ENCODE results near the gene ANKLE2. TPM values are rescaled to one million over a fixed set of nuclear protein-coding genes. Genes with fewer than 3 reads are reported as not detected.

The ANKLE2 gene
- total and polyA plus RNA-seq, 2 of the 8 experiments (the other 6 are each of a cell fraction or from before 2014, with no cell fraction given) = 41.0 to 64.9 TPM

DNA sequence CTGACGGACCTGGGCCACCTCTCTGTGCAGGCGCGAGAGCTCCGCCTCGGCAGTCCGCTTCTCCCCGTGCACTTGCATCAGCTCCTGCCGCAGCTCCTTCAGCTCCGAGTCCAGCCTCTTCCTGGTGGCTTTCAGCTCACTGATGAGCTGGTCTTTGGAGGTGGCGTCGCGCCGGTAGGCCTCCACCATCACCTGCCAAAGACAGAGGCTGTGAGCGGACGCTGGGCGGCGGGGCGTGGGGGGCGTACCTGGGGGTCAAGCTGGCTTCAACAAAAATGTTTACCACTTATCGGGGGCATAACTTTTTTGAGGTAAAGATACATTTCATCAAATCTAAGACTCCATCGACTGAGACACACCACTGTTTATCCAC, 27.5 kb upstream of the ANKLE2 start:
- H3K4me1 ChIP-seq (replicated peaks in 1 of 4; ENCODE audit: control insufficient read depth in 3 of 4, insufficient read depth in 4 of 4, low read length in 3 of 4) = no peaks in the 10 kb centered on the region
- no peak overlapping the region for H2AK5ac ChIP-seq (ENCODE audit: low read depth, low read length)
- H4K20me1 ChIP-seq (replicated peaks in 1 of 2; ENCODE audit: control insufficient read depth in 1 of 2, insufficient read depth in 2 of 2, low read length in 2 of 2) = peaks cover 0 to 14% of the 10 kb centered on the region in 2 experiments
- no peaks in the 10 kb centered on the region for H3K79me2 ChIP-seq (ENCODE audit: control insufficient read depth in 1 of 2, insufficient read depth in 2 of 2, low read length in 2 of 2)
- H3K14ac ChIP-seq (ENCODE audit: insufficient read length) = no peak overlapping the region
- no peak overlapping the region for H3K9ac ChIP-seq (replicated peaks in 1 of 4; ENCODE audit: extremely low read depth in 1 of 4, low read depth in 3 of 4, low read length in 3 of 4)
- H3K79me1 ChIP-seq (ENCODE audit: low read depth, low read length) = peaks cover 7% of the 10 kb centered on the region; the same call in 1 of the 2 replicates
- H3K4me2 ChIP-seq (ENCODE audit: insufficient read depth in 1 of 2, low read depth in 2 of 2, low read length in 2 of 2) = no peak overlapping the region
- H3K9me3 ChIP-seq (ENCODE audit: insufficient read depth in 2 of 2, low read depth in 1 of 2, low read length in 1 of 2) = no peaks in the 10 kb centered on the region
- H3K18ac ChIP-seq (ENCODE audit: extremely low read depth, low read length) = no peak overlapping the region
- H3K36me3 ChIP-seq (ENCODE audit: control insufficient read depth in 2 of 4, insufficient read depth in 4 of 4, low read length in 3 of 4) = peaks cover 6 to 39% (median 13%) of the 10 kb centered on the region in 4 experiments; a peak in 7 of 8 replicates
- CTCF ChIA-PET (ENCODE audit: partially characterized antibody) = no interaction called here
- DNase-seq (ENCODE audit: low read depth in 1 of 2, low spot score in 2 of 2) = no peak
- H2BK15ac ChIP-seq (ENCODE audit: low read length) = no peak overlapping the region
- H3K23me2 ChIP-seq (ENCODE audit: low read depth, low read length) = peaks cover 3% of the 10 kb centered on the region; the same call in 1 of the 2 replicates
- H3K27ac ChIP-seq (ENCODE audit: low read depth, low read length) = no peak overlapping the region
- no peak overlapping the region for H3K4ac ChIP-seq (replicated peaks; ENCODE audit: insufficient read length, low read depth, low read length)
- H3K23ac ChIP-seq (ENCODE audit: insufficient read length) = no peak overlapping the region
- H2BK12ac ChIP-seq (ENCODE audit: low read depth, low read length) = no peak overlapping the region
- POLR2A ChIA-PET (ENCODE audit: partially characterized antibody) = interaction anchor here (0.6 to 1.6 kb wide), 2 partner anchors 27 to 81 kb away, joined by 3 to 6 read pairs; no protein-coding TSS in a partner anchor
- H3K4me3 ChIP-seq (ENCODE audit: extremely low read depth in 1 of 4, insufficient read depth in 2 of 4, low read depth in 3 of 4, low read length in 4 of 4) = no peak overlapping the region
- no peak overlapping the region for H2BK20ac ChIP-seq (ENCODE audit: low read length)
- no peak overlapping the region for H4K8ac ChIP-seq (ENCODE audit: extremely low read depth, insufficient read depth, low read length)
- no peak overlapping the region for H2BK5ac ChIP-seq (ENCODE audit: low read depth, low read length)
- WGBS, 2 experiments (ENCODE audit: extremely low coverage in 1 of 2, insufficient coverage in 1 of 2, insufficient read length in 1 of 2, insufficient replicate concordance in 2 of 2, low coverage in 1 of 2, low lambda C conversion rate in 2 of 2, missing lambda C conversion rate in 1 of 2) = 92% methylated on average over 19 of the region's 21 CpGs; no CpG with 5 or more reads in 1 of the 2 experiments
- H2AFZ ChIP-seq (ENCODE audit: low read length) = no peak overlapping the region
- no peaks in the 10 kb centered on the region for H3K27me3 ChIP-seq (replicated peaks in 1 of 4; ENCODE audit: control insufficient read depth in 3 of 4, extremely low read depth in 1 of 4, insufficient read depth in 3 of 4, low read length in 3 of 4)
- no peak for FAIRE-seq
- H3K56ac ChIP-seq (replicated peaks; ENCODE audit: insufficient read length, low read depth, low read length) = no peak overlapping the region
- H4K91ac ChIP-seq (replicated peaks; ENCODE audit: insufficient read length, low read length) = no peak overlapping the region
- H2BK120ac ChIP-seq (replicated peaks; ENCODE audit: low read depth, low read length) = no peak overlapping the region
- H4K5ac ChIP-seq (ENCODE audit: insufficient read length, low read depth, low read length) = no peak overlapping the region
- TF ChIP-seq EP300 (IDR thresholded peaks at IDR 0.05; ENCODE audit: borderline replicate concordance in 1 of 2, low read depth in 2 of 2, low read length in 2 of 2) = no peak
- TF ChIP-seq, protein P1, sequence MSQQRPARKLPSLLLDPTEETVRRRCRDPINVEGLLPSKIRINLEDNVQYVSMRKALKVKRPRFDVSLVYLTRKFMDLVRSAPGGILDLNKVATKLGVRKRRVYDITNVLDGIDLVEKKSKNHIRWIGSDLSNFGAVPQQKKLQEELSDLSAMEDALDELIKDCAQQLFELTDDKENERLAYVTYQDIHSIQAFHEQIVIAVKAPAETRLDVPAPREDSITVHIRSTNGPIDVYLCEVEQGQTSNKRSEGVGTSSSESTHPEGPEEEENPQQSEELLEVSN (IDR thresholded peaks at IDR 0.05) = no peak
- no peak for TF ChIP-seq RNF2 (IDR thresholded peaks at IDR 0.05; ENCODE audit: borderline replicate concordance, low read depth, low read length, missing control alignments, poor library complexity, severe bottlenecking)
- TF ChIP-seq, protein P2, sequence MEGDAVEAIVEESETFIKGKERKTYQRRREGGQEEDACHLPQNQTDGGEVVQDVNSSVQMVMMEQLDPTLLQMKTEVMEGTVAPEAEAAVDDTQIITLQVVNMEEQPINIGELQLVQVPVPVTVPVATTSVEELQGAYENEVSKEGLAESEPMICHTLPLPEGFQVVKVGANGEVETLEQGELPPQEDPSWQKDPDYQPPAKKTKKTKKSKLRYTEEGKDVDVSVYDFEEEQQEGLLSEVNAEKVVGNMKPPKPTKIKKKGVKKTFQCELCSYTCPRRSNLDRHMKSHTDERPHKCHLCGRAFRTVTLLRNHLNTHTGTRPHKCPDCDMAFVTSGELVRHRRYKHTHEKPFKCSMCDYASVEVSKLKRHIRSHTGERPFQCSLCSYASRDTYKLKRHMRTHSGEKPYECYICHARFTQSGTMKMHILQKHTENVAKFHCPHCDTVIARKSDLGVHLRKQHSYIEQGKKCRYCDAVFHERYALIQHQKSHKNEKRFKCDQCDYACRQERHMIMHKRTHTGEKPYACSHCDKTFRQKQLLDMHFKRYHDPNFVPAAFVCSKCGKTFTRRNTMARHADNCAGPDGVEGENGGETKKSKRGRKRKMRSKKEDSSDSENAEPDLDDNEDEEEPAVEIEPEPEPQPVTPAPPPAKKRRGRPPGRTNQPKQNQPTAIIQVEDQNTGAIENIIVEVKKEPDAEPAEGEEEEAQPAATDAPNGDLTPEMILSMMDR (IDR thresholded peaks at IDR 0.05; ENCODE audit: control extremely low read depth in 1 of 3, insufficient read depth in 1 of 3, low read depth in 1 of 3, low read length in 3 of 3) = no peak
- TF ChIP-seq CHD1 (IDR thresholded peaks at IDR 0.05; ENCODE audit: low read depth, low read length) = no peak
- TF ChIP-seq TCF12 (IDR thresholded peaks at IDR 0.05; ENCODE audit: low read depth, low read length) = no peak
- no peak for TF ChIP-seq SP4 (IDR thresholded peaks at IDR 0.05; ENCODE audit: low read length)
- TF ChIP-seq, protein P3, sequence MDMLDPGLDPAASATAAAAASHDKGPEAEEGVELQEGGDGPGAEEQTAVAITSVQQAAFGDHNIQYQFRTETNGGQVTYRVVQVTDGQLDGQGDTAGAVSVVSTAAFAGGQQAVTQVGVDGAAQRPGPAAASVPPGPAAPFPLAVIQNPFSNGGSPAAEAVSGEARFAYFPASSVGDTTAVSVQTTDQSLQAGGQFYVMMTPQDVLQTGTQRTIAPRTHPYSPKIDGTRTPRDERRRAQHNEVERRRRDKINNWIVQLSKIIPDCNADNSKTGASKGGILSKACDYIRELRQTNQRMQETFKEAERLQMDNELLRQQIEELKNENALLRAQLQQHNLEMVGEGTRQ (IDR thresholded peaks at IDR 0.05; ENCODE audit: low read length) = no peak
- no peak for TF ChIP-seq SUZ12 (IDR thresholded peaks at IDR 0.05; ENCODE audit: low read length)

Measured in H1 (cell line).